Measurements from ENCODE around the gene HIVEP1. TPM values are rescaled to one million over a fixed set of nuclear protein-coding genes. Genes with fewer than 3 reads are reported as not detected.

Gene HIVEP1
- total RNA-seq, 1 experiment from 2014 or later = 16.7 TPM

- Histone ChIP-seq H3K27me3 (ENCODE audit: control insufficient read depth, insufficient read depth, low read length) (peaks cover 4% of the 10 kb centered on the region; the same call in 1 of the 2 replicates), H3K9me3 (ENCODE audit: control insufficient read depth, insufficient read depth, low read depth, low read length) (no peaks in the 10 kb centered on the region), H3K27ac (ENCODE audit: low read length) (no peak overlapping the region), H3K4me1 (ENCODE audit: control insufficient read depth, insufficient read depth, low read length) (no peaks in the 10 kb centered on the region), H3K4me3 (ENCODE audit: low read depth in 2 of 2, low read length in 2 of 2) (no peak overlapping the region), H3K36me3 (ENCODE audit: control insufficient read depth, insufficient read depth, low read length) (no peaks in the 10 kb centered on the region)
- ATAC-seq (no peak), DNase-seq (ENCODE audit: low read depth, low spot score) (no peak)
- in situ Hi-C loops (cut with HindIII; ENCODE audit: low pct_unique_long_range_greater_than_20kb, low sequenced_read_pairs) = no loop called here
- POLR2A ChIA-PET = no interaction called here
- intact Hi-C loops (cut with micrococcal nuclease; ENCODE audit: unreplicated experiment) = no loop called here
- TF ChIP-seq POLR2AphosphoS5 (IDR thresholded peaks at IDR 0.05; ENCODE audit: low read depth, low read length) (no peak), TCF7L2 (IDR thresholded peaks at IDR 0.05; ENCODE audit: low read depth, low read length) (no peak), SIN3A (IDR thresholded peaks at IDR 0.05; ENCODE audit: borderline replicate concordance, insufficient read depth, low read depth, low read length) (no peak), CTCF (IDR thresholded peaks at IDR 0.05) (no peak), REST (IDR thresholded peaks at IDR 0.05; ENCODE audit: insufficient read depth in 1 of 2, low read depth in 2 of 2, low read length in 1 of 2) (no peak)
- CTCF ChIA-PET = no interaction called here
- BruUV-seq (replicated peaks) = no TSS peak
These were observed 10.2 kb upstream of the HIVEP1 start for GRCh38 chr6:12001706-12002435.

GRCh38 chr6:12007473-12007872, 4.6 kb upstream of the HIVEP1 start:
- CTCF ChIA-PET = no interaction called here
- H3K27me3 ChIP-seq (ENCODE audit: control insufficient read depth, insufficient read depth, low read length) = no peaks in the 10 kb centered on the region
- no peak for ATAC-seq
- H3K9me3 ChIP-seq (ENCODE audit: control insufficient read depth, insufficient read depth, low read depth, low read length) = no peaks in the 10 kb centered on the region
- in situ Hi-C loops (cut with HindIII; ENCODE audit: low pct_unique_long_range_greater_than_20kb, low sequenced_read_pairs) = no loop called here
- H3K36me3 ChIP-seq (ENCODE audit: control insufficient read depth, insufficient read depth, low read length) = no peaks in the 10 kb centered on the region
- POLR2A ChIA-PET = no interaction called here
- no peak for DNase-seq (ENCODE audit: low read depth, low spot score)
- peaks cover 18% of the 10 kb centered on the region; the same call in 1 of the 2 replicates for H3K4me1 ChIP-seq (ENCODE audit: control insufficient read depth, insufficient read depth, low read length)
- H3K4me3 ChIP-seq (ENCODE audit: low read depth in 2 of 2, low read length in 2 of 2) = no peak overlapping the region
- intact Hi-C loops (cut with micrococcal nuclease; ENCODE audit: unreplicated experiment) = no loop called here
- TF ChIP-seq SIN3A (IDR thresholded peaks at IDR 0.05; ENCODE audit: borderline replicate concordance, insufficient read depth, low read depth, low read length) (no peak), CTCF (IDR thresholded peaks at IDR 0.05) (no peak), REST (IDR thresholded peaks at IDR 0.05; ENCODE audit: insufficient read depth in 1 of 2, low read depth in 2 of 2, low read length in 1 of 2) (no peak), POLR2AphosphoS5 (IDR thresholded peaks at IDR 0.05; ENCODE audit: low read depth, low read length) (no peak), TCF7L2 (IDR thresholded peaks at IDR 0.05; ENCODE audit: low read depth, low read length) (no peak)
- H3K27ac ChIP-seq (ENCODE audit: low read length) = no peak overlapping the region
- BruUV-seq (replicated peaks) = no TSS peak

All from Panc1 (cell line).